Omental fat pad (tissue), 4 donors: ENCODE measurements around the gene TARDBP. TPM values are rescaled to one million over a fixed set of nuclear protein-coding genes. Genes with fewer than 3 reads are reported as not detected.
"Not testable (repeated sequence)": the region's sequence is repeated elsewhere in the genome, so short reads cannot be mapped to it uniquely, and the experiment has no call there.

ENCODE experiments used
- ATAC-seq: fragments of 150-250 bp; one replicate; pipeline ENCODE4 v1.9.1; 2016; ENCODE audit warnings: mild to moderate bottlenecking, moderate library complexity; ENCODE audit not compliant: low FRiP score
- DNase-seq: peaks from one replicate; pipeline ENCODE4 v3.0.0-alpha.2; 2019; ENCODE audit warnings: low spot score
- total RNA-seq, 4 donors: library from RNA; depleted of rRNA; stranded (reverse); fragments of >200 nt; gene quantifications; one replicate each; pipeline ENCODE4 v1.1.0, GENCODE V29; 2016
- TF ChIP-seq, protein P1 (sequence below), 3 donors: fragments of 450-650 bp; IDR thresholded peaks; one replicate each; pipeline ENCODE4 v1.5.1; 2016 to 2017; ENCODE audit warnings: antibody characterized with exemption in 3 of 3, mild to moderate bottlenecking in 3 of 3, moderate library complexity in 2 of 3

TARDBP gene
- total RNA-seq, 4 donors from 2014 or later, result 73.8 to 188 (median 124) TPM

DNA sequence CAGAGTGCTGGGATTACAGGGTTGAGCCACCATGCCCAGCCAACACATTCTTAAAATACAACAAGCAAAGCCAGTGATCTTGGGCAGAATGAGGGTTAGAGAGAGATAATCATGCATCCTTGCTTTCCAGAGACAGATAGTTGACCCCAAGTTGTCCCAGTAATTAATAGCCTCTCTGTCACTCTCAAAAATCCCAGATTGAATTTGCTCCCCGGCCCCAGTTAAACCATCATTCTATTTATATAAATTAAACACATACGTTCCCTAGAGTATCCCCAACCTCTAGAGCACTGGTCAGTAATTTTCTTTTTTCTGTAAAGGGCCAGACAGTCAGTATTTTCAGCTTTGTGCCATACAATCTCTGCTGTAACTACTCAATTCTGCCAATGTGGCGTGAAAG lies 16.4 kb upstream of the TARDBP start:
- TF ChIP-seq, protein P1, sequence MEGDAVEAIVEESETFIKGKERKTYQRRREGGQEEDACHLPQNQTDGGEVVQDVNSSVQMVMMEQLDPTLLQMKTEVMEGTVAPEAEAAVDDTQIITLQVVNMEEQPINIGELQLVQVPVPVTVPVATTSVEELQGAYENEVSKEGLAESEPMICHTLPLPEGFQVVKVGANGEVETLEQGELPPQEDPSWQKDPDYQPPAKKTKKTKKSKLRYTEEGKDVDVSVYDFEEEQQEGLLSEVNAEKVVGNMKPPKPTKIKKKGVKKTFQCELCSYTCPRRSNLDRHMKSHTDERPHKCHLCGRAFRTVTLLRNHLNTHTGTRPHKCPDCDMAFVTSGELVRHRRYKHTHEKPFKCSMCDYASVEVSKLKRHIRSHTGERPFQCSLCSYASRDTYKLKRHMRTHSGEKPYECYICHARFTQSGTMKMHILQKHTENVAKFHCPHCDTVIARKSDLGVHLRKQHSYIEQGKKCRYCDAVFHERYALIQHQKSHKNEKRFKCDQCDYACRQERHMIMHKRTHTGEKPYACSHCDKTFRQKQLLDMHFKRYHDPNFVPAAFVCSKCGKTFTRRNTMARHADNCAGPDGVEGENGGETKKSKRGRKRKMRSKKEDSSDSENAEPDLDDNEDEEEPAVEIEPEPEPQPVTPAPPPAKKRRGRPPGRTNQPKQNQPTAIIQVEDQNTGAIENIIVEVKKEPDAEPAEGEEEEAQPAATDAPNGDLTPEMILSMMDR (IDR thresholded peaks at IDR 0.05), result no peak
- DNase-seq, result no peak
- no peak for ATAC-seq

DNA sequence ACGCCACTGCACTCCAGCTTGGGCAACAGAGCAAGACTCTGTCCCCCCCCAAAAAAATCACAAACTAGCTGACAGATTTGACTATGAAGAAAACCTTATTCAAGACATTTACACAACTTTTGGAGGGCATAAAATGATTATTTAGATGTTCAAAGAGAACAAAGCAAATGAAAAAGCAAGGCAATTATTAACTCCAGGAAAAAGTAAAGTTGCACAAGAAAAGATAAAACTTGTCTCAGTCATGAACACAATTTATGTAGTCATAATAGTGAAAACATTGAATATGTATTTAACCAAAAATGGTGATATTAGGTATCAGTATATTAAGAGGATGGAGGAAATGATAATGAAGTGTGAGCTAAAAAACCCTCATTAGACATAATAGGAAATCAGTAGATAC lies 11.9 kb upstream of the TARDBP start:
- DNase-seq, result no peak
- TF ChIP-seq, protein P1 (IDR thresholded peaks at IDR 0.05), result no peak
- no peak for ATAC-seq

DNA sequence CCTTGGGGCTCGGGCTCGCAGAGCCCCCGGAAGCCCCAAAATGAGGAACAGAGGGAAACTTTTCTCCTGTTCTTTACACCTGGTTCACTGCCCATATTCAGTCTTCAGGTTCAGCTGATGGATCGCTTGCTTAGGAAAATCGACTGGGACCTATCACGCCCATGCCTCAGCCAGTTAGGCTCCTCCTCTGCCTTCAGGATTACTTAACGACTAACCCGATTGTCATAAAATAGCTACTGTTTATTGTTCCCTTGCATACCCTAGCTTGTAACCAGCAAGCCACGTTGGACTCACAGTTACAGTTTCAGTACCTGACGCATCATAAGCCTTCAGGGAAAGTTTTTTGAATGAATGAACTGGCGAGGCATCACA lies 692 bp downstream of the TARDBP start:
- TF ChIP-seq, protein P1 (IDR thresholded peaks at IDR 0.05), result no peak
- DNase-seq (no peak), ATAC-seq (peak; percentile 25)

DNA sequence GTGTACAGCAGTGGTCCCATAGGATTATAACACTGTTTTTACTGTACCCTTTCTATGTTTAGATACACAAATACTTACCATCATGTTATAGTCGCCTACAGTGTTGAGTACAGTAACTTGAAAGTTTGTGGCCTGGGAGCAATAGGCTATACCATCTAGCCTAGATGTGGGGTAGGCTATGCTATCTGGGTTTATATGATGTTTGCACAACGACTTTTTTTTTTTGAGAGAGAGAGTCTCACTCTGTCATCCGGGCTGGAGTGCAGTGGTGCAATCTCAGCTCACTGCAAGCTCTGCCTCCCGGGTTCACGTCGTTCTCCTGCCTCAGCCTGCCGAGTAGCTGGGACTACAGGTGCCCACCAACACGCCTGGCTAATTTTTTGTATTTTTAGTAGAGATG lies 6.9 kb downstream of the TARDBP start:
- not testable (repeated sequence) for DNase-seq, ATAC-seq

DNA sequence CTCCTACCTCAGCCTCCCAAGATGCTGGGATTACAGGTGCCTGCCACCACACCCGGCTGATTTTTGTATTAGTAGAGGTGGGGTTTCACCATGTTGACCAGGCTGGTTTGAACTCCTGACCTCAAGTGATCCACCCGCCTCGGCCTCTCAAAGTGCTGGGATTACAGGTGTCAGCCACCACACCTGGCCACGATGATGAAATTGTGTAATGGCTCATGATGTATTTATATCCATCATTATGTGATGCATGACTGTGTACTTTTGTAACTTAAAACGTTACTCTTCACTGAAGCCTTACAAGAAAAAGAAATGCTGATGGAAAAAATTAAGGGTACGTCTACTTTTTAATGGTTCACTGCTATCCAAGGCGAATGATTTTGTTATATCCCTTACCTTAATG lies 7.5 kb downstream of the TARDBP start:
- DNase-seq (no peak), ATAC-seq (no peak)
- TF ChIP-seq, protein P1 (IDR thresholded peaks at IDR 0.05), result no peak

DNA sequence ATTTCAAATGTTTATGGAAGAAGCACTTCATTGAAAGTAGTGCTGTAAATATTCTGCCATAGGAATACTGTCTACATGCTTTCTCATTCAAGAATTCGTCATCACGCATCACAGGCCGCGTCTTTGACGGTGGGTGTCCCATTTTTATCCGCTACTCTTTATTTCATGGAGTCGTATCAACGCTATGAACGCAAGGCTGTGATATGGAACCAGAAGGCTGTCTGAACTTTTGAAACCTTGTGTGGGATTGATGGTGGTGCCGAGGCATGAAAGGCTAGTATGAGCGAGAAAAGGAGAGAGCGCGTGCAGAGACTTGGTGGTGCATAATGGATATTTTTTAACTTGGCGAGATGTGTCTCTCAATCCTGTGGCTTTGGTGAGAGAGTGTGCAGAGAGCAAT lies 10.7 kb downstream of the TARDBP start:
- TF ChIP-seq, protein P1 (IDR thresholded peaks at IDR 0.05), result no peak
- no peak for DNase-seq
- ATAC-seq, result no peak

DNA sequence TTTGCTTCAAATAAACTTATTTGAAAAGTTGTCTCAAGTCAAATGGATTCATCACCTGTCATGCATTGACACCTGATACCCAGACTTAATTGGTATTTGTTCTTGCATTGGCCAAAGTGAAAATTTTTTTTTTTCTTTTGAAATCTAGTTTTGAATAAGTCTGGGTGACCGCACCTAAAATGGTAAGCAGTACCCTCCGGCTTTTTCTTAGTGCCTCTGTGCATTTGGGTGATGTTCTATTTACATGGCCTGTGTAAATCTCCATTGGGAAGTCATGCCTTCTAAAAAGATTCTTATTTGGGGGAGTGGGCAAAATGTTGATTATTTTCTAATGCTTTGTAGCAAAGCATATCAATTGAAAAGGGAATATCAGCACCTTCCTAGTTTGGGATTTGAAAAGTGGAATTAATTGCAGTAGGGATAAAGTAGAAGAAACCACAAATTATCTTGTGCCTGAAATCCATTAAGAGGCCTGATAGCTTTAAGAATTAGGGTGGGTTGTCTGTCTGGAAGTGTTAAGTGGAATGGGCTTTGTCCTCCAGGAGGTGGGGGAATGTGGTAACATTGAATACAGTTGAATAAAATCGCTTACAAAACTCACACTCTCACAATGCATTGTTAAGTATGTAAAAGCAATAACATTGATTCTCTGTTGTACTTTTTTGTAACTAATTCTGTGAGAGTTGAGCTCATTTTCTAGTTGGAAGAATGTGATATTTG lies 11.9 kb downstream of the TARDBP start:
- no peak for ATAC-seq
- no peak for DNase-seq
- TF ChIP-seq, protein P1 (IDR thresholded peaks at IDR 0.05), result no peak
